Lower leg skin (tissue), 4 donors: ENCODE results near the gene ZNF18. TPM values are rescaled to one million over a fixed set of nuclear protein-coding genes. Genes with fewer than 3 reads are reported as not detected.

Experiments used
- DNase-seq, 2 donors: peaks; one replicate each; pipeline ENCODE4 v3.0.0-alpha.2; 2019; ENCODE audit warnings: low spot score in 2 of 2
- H3K4me3 ChIP-seq: fragments of 200-600 bp; sonication (generic); 2 replicates; pipeline ENCODE4 v1.5.1; 2017; ENCODE audit warnings: mild to moderate bottlenecking, low read depth; ENCODE audit not compliant: poor library complexity, severe bottlenecking
- CTCF ChIP-seq, 3 donors: fragments of 450-650 bp; IDR thresholded peaks; one replicate each; pipeline ENCODE4 v1.5.1; 2016; ENCODE audit warnings: antibody characterized with exemption in 3 of 3, mild to moderate bottlenecking in 3 of 3, moderate library complexity in 2 of 3
- POLR2A ChIP-seq, 2 donors: fragments of 450-650 bp; IDR thresholded peaks; one replicate each; pipeline ENCODE4 v1.6.1; 2016 to 2017; ENCODE audit warnings: antibody characterized with exemption in 2 of 2, mild to moderate bottlenecking in 1 of 2, moderate library complexity in 1 of 2
- WGBS, 2 donors: methylation state at CpG; one replicate each; pipeline ENCODE4 v1.1.5; 2018; 5-methylcytosine and 5-hydroxymethylcytosine counted together
- intact Hi-C: fragments of 100-400 bp; cut with DNase I; formaldehyde crosslinking; loops from one replicate; pipeline ENCODE4 v1.15.0; 2023; ENCODE audit warnings: low total_unique reads
- total RNA-seq, 4 donors: library from RNA; depleted of rRNA; stranded (reverse); fragments of >200 nt; gene quantifications; one replicate each; pipeline ENCODE4 v1.1.0, GENCODE V29; 2016

Gene ZNF18
- total RNA-seq, 4 donors from 2014 or later, result 13.0 to 21.7 (median 15.3) TPM

- intact Hi-C loops, result no loop called here
- H3K4me3 ChIP-seq, result no peak overlapping the region
- TF ChIP-seq CTCF (IDR thresholded peaks at IDR 0.05), result no peak
- TF ChIP-seq POLR2A (IDR thresholded peaks at IDR 0.05), result no peak
- no peak for DNase-seq
- 49 to 55% methylated on average over 4 of the region's 4 CpGs for WGBS, 2 donors
These were observed 68.8 kb downstream of the ZNF18 start for GRCh38 chr17:11928436-11928835.

Other genes starting within 250 kb of the ZNF18 start
- gene MAP2K4, start 23.4 kb upstream of the ZNF18 start, total RNA-seq, result 10 to 100 TPM; 28.0 to 36.7 (median 32.8) TPM